ENCODE data around the gene NPAS3. TPM values are rescaled to one million over a fixed set of nuclear protein-coding genes. Genes with fewer than 3 reads are reported as not detected.

The NPAS3 gene
- total RNA-seq, 1 experiment from 2014 or later, result not detected

- Histone ChIP-seq H3K27ac (ENCODE audit: low read depth, low read length) (no peak overlapping the region), H3K4me3 (replicated peaks in 1 of 2; ENCODE audit: low read depth in 1 of 2, low read length in 2 of 2) (no peak overlapping the region), H3K9me3 (ENCODE audit: control insufficient read depth in 1 of 2, insufficient read depth in 1 of 2, low read depth in 1 of 2, low read length in 2 of 2) (no peaks in the 10 kb centered on the region), H3K9me2 (ENCODE audit: insufficient read depth) (no peaks in the 10 kb centered on the region), H2AFZ (ENCODE audit: low read depth, low read length, poor library complexity, severe bottlenecking) (no peak overlapping the region), H3K9ac (ENCODE audit: low read length) (no peak overlapping the region), H3K4me2 (ENCODE audit: low read length) (no peak overlapping the region), H3K79me2 (ENCODE audit: insufficient read depth, low read length) (no peaks in the 10 kb centered on the region), H3K27me3 (ENCODE audit: insufficient read depth, low read length) (no peaks in the 10 kb centered on the region), H4K20me1 (ENCODE audit: insufficient read depth) (no peaks in the 10 kb centered on the region), H3K4me1 (ENCODE audit: control insufficient read depth in 1 of 2, insufficient read depth in 2 of 2, low read length in 2 of 2) (no peaks in the 10 kb centered on the region), H3K36me3 (ENCODE audit: control insufficient read depth in 1 of 2, insufficient read depth in 2 of 2, low read length in 2 of 2) (no peaks in the 10 kb centered on the region)
- ChIA-PET POLR2A (no interaction called here), RAD21 (ENCODE audit: low non-redundant PET in 1 of 2, low total read pairs in 2 of 2, uncharacterized antibody in 2 of 2, unreplicated experiment in 2 of 2) (no interaction called here), CTCF (interaction anchor here (0.9 to 1.8 kb wide), 4 partner anchors 18 to 422 kb away, joined by 3 to 11 read pairs (median 4); no protein-coding TSS in a partner anchor)
- no TSS peak for BruUV-seq (replicated peaks)
- intact Hi-C loops (cut with micrococcal nuclease), result loop anchor here (1.0 to 10.0 kb wide), 2 partner anchors 115 to 418 kb away; no protein-coding TSS in a partner anchor
- ATAC-seq (no peak), DNase-seq (ENCODE audit: low read depth, low spot score) (no peak)
- no peak for TF ChIP-seq SIN3A (IDR thresholded peaks at IDR 0.05; ENCODE audit: low read depth)
- TF ChIP-seq SP1 (IDR thresholded peaks at IDR 0.05; ENCODE audit: low read depth), result no peak
- TF ChIP-seq EZH2phosphoT487 (IDR thresholded peaks at IDR 0.05; ENCODE audit: borderline replicate concordance), result no peak
- TF ChIP-seq FOSL1 (IDR thresholded peaks at IDR 0.05; ENCODE audit: low read depth), result no peak
- no peak for TF ChIP-seq ZNF274 (IDR thresholded peaks at IDR 0.05; ENCODE audit: low read depth, low read length)
- TF ChIP-seq, protein P1, sequence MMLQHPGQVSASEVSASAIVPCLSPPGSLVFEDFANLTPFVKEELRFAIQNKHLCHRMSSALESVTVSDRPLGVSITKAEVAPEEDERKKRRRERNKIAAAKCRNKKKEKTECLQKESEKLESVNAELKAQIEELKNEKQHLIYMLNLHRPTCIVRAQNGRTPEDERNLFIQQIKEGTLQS (IDR thresholded peaks at IDR 0.05), result no peak
- TF ChIP-seq RAD21 (IDR thresholded peaks at IDR 0.05; ENCODE audit: low read depth), result no peak
- TF ChIP-seq CBX3 (IDR thresholded peaks at IDR 0.05; ENCODE audit: low read depth), result no peak
- no peak for TF ChIP-seq CEBPB (IDR thresholded peaks at IDR 0.05; ENCODE audit: low read depth)
- no peak for TF ChIP-seq POLR2A (IDR thresholded peaks at IDR 0.05; ENCODE audit: borderline replicate concordance, extremely low read depth, insufficient read depth, insufficient read length)
- TF ChIP-seq ZFX (IDR thresholded peaks at IDR 0.05), result no peak
- no peak for TF ChIP-seq POLR2AphosphoS5 (IDR thresholded peaks at IDR 0.05; ENCODE audit: low read depth, low read length)
- TF ChIP-seq, protein P2, sequence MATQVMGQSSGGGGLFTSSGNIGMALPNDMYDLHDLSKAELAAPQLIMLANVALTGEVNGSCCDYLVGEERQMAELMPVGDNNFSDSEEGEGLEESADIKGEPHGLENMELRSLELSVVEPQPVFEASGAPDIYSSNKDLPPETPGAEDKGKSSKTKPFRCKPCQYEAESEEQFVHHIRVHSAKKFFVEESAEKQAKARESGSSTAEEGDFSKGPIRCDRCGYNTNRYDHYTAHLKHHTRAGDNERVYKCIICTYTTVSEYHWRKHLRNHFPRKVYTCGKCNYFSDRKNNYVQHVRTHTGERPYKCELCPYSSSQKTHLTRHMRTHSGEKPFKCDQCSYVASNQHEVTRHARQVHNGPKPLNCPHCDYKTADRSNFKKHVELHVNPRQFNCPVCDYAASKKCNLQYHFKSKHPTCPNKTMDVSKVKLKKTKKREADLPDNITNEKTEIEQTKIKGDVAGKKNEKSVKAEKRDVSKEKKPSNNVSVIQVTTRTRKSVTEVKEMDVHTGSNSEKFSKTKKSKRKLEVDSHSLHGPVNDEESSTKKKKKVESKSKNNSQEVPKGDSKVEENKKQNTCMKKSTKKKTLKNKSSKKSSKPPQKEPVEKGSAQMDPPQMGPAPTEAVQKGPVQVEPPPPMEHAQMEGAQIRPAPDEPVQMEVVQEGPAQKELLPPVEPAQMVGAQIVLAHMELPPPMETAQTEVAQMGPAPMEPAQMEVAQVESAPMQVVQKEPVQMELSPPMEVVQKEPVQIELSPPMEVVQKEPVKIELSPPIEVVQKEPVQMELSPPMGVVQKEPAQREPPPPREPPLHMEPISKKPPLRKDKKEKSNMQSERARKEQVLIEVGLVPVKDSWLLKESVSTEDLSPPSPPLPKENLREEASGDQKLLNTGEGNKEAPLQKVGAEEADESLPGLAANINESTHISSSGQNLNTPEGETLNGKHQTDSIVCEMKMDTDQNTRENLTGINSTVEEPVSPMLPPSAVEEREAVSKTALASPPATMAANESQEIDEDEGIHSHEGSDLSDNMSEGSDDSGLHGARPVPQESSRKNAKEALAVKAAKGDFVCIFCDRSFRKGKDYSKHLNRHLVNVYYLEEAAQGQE (IDR thresholded peaks at IDR 0.05; ENCODE audit: low read depth), result no peak
- no peak for TF ChIP-seq TCF7L2 (IDR thresholded peaks at IDR 0.05; ENCODE audit: borderline replicate concordance, extremely low read depth, insufficient read depth, insufficient read length)
Observed at GRCh38 chr14:33676891-33677290, 738.2 kb downstream of the NPAS3 start.
